ENCODE measurements around the gene PTPN9. TPM values are rescaled to one million over a fixed set of nuclear protein-coding genes. Genes with fewer than 3 reads are reported as not detected.

Gene PTPN9
- total RNA-seq, 1 donor from 2014 or later: 42.0 TPM

DNA sequence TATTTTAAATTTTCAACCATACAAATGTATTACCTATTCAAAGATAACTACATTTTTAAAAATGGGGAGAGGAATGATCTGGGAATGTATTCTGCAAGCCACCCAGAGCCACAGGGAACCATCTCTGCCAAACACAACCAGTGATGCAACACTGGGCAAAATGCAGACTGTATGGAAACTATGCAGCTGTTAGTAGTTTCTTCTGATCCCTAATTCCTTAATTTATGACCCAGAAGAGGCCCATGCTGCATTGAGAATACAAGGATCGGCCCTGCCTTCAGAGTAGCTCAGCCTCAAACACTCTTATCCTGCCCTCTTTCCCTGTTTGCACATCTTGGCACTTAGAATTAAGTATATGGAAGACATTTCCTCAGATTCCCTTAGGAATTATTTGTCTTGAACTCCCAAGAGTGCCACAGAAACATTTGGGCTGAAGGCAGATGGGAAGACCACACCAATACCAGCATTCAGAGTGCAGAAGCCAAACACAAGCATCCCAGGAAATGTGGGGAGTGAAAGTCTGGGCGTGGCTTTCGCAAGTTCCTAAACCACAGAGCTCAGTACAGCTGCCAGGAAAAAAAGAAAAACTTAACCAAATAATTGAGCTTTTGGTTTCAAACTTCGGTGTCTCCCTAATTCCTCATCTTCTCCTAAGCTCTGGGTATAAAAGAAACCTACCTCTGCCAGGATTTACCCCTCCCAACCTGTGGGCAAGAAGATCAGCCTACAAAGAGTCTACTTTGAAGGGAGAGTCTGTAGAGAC is 41.1 kb upstream of the PTPN9 start:
- Mint-ChIP-seq H3K4me3 (no peak overlapping the region), H3K9me3 (no peaks in the 10 kb centered on the region)

GRCh38 chr15:75616766-75617165 is 37.7 kb upstream of the PTPN9 start:
- no peak overlapping the region for H3K4me3 Mint-ChIP-seq
- peaks cover 12% of the 10 kb centered on the region for H3K36me3 Mint-ChIP-seq (ENCODE audit: low read depth)
- no peak for DNase-seq (ENCODE audit: low read depth, low spot score)
- no peaks in the 10 kb centered on the region for H3K9me3 Mint-ChIP-seq
- no peak overlapping the region for H3K27ac Mint-ChIP-seq (ENCODE audit: unreplicated experiment)
- TF ChIP-seq, protein P1, sequence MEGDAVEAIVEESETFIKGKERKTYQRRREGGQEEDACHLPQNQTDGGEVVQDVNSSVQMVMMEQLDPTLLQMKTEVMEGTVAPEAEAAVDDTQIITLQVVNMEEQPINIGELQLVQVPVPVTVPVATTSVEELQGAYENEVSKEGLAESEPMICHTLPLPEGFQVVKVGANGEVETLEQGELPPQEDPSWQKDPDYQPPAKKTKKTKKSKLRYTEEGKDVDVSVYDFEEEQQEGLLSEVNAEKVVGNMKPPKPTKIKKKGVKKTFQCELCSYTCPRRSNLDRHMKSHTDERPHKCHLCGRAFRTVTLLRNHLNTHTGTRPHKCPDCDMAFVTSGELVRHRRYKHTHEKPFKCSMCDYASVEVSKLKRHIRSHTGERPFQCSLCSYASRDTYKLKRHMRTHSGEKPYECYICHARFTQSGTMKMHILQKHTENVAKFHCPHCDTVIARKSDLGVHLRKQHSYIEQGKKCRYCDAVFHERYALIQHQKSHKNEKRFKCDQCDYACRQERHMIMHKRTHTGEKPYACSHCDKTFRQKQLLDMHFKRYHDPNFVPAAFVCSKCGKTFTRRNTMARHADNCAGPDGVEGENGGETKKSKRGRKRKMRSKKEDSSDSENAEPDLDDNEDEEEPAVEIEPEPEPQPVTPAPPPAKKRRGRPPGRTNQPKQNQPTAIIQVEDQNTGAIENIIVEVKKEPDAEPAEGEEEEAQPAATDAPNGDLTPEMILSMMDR (conservative IDR thresholded peaks at IDR 0.05): no peak
- H3K27me3 Mint-ChIP-seq (ENCODE audit: low read depth): no peaks in the 10 kb centered on the region
- no peaks in the 10 kb centered on the region for H3K4me1 Mint-ChIP-seq

More for the DNA sequence above, 41.1 kb upstream of the PTPN9 start:
- H3K4me1 Mint-ChIP-seq: no peaks in the 10 kb centered on the region
- DNase-seq (ENCODE audit: low read depth, low spot score): no peak
- no peak overlapping the region for H3K27ac Mint-ChIP-seq (ENCODE audit: unreplicated experiment)
- H3K27me3 Mint-ChIP-seq (ENCODE audit: low read depth): no peaks in the 10 kb centered on the region
- peaks cover 1% of the 10 kb centered on the region for H3K36me3 Mint-ChIP-seq (ENCODE audit: low read depth)
- TF ChIP-seq, protein P1 (conservative IDR thresholded peaks at IDR 0.05): no peak

GRCh38 chr15:75606711-75607699 is 27.9 kb upstream of the PTPN9 start:
- Mint-ChIP-seq H3K36me3 (ENCODE audit: low read depth) (peaks cover 11% of the 10 kb centered on the region), H3K27me3 (ENCODE audit: low read depth) (no peaks in the 10 kb centered on the region), H3K4me3 (no peak overlapping the region), H3K4me1 (no peaks in the 10 kb centered on the region), H3K9me3 (no peaks in the 10 kb centered on the region), H3K27ac (ENCODE audit: unreplicated experiment) (no peak overlapping the region)
- TF ChIP-seq, protein P1 (conservative IDR thresholded peaks at IDR 0.05): no peak
- DNase-seq (ENCODE audit: low read depth, low spot score): no peak

- no peaks in the 10 kb centered on the region for H3K9me3 Mint-ChIP-seq
- no peak overlapping the region for H3K4me3 Mint-ChIP-seq
- DNase-seq (ENCODE audit: low read depth, low spot score): no peak
- TF ChIP-seq, protein P1 (conservative IDR thresholded peaks at IDR 0.05): no peak
- H3K27me3 Mint-ChIP-seq (ENCODE audit: low read depth): no peaks in the 10 kb centered on the region
- H3K4me1 Mint-ChIP-seq: no peaks in the 10 kb centered on the region
- H3K27ac Mint-ChIP-seq (ENCODE audit: unreplicated experiment): no peak overlapping the region
- H3K36me3 Mint-ChIP-seq (ENCODE audit: low read depth): peaks cover 11% of the 10 kb centered on the region
Measured at GRCh38 chr15:75606026-75606425, 26.9 kb upstream of the PTPN9 start.

GRCh38 chr15:75599401-75599800 is 20.3 kb upstream of the PTPN9 start:
- Mint-ChIP-seq H3K36me3 (ENCODE audit: low read depth) (no peaks in the 10 kb centered on the region), H3K4me3 (no peak overlapping the region), H3K4me1 (no peaks in the 10 kb centered on the region), H3K27ac (ENCODE audit: unreplicated experiment) (no peak overlapping the region), H3K9me3 (no peaks in the 10 kb centered on the region), H3K27me3 (ENCODE audit: low read depth) (no peaks in the 10 kb centered on the region)
- TF ChIP-seq, protein P1 (conservative IDR thresholded peaks at IDR 0.05): no peak
- no peak for DNase-seq (ENCODE audit: low read depth, low spot score)

Data from neural crest cell (in vitro differentiated cells).